HepG2 (cell line): Measurements from ENCODE around the gene INTS7.

Experiments
- CHD4 ChIP-seq: fragments of 200-600 bp; sonication (generic); IDR thresholded peaks from 2 replicates; pipeline ENCODE4 v1.7.0; 2017; ENCODE audit warnings: mild to moderate bottlenecking, low read length, borderline replicate concordance
- FOXP1 ChIP-seq, 2 experiments: fragments of 450-650 bp in 1 of 2; IDR thresholded peaks; 2 replicates each; pipeline ENCODE4 v1.6.1; 2017 to 2018; ENCODE audit warnings: antibody characterized with exemption in 1 of 2
- MXI1 ChIP-seq: IDR thresholded peaks from 3 replicates; pipeline ENCODE4 v1.6.1; 2012; ENCODE audit warnings: low read depth, low read length, inconsistent platforms, borderline replicate concordance
- NCOA5 ChIP-seq: sonication (generic); formaldehyde crosslinking; IDR thresholded peaks from 2 replicates; pipeline ENCODE4 v1.4.0; 2020; ENCODE audit warnings: missing genetic modification reagents
- NONO ChIP-seq, 2 experiments: fragments of 450-650 bp in 1 of 2; sonication (generic) in 1 of 2; formaldehyde crosslinking in 1 of 2; IDR thresholded peaks in 1 of 2; conservative IDR thresholded peaks in 1 of 2; 2 replicates each; pipeline versions ENCODE4 v1.6.1 to v1.8.0; 2017 to 2022; ENCODE audit warnings: mild to moderate bottlenecking in 1 of 2, missing genetic modification reagents in 1 of 2, moderate library complexity in 1 of 2
- THRA ChIP-seq: sonication (generic); formaldehyde crosslinking; IDR thresholded peaks from 2 replicates; pipeline ENCODE4 v1.4.0; 2020; ENCODE audit warnings: missing genetic modification reagents, borderline replicate concordance
- ZMAT3 ChIP-seq: sonication (generic); formaldehyde crosslinking; conservative IDR thresholded peaks from 2 replicates; pipeline ENCODE4 v1.7.0; 2021; ENCODE audit warnings: missing genetic modification reagents
- ZNF510 ChIP-seq: sonication (generic); formaldehyde crosslinking; IDR thresholded peaks from 2 replicates; pipeline ENCODE4 v1.4.0; 2020; ENCODE audit warnings: low read depth, mild to moderate bottlenecking, missing genetic modification reagents
- ZNF713 ChIP-seq: sonication (generic); formaldehyde crosslinking; IDR thresholded peaks from 2 replicates; pipeline ENCODE4 v1.4.0; 2020; ENCODE audit warnings: mild to moderate bottlenecking, missing genetic modification reagents
- ZNF777 ChIP-seq: sonication (generic); formaldehyde crosslinking; IDR thresholded peaks from 2 replicates; pipeline ENCODE4 v1.4.0; 2020; ENCODE audit warnings: missing genetic modification reagents
- ZNF780A ChIP-seq: sonication (generic); formaldehyde crosslinking; IDR thresholded peaks from 2 replicates; pipeline ENCODE4 v1.8.0; 2022; ENCODE audit warnings: mild to moderate bottlenecking, missing genetic modification reagents, moderate library complexity
- TF ChIP-seq, protein P1 (sequence below): sonication (generic); formaldehyde crosslinking; IDR thresholded peaks from 2 replicates; pipeline ENCODE4 v1.5.0; 2020; ENCODE audit warnings: mild to moderate bottlenecking, missing genetic modification reagents, moderate library complexity

DNA sequence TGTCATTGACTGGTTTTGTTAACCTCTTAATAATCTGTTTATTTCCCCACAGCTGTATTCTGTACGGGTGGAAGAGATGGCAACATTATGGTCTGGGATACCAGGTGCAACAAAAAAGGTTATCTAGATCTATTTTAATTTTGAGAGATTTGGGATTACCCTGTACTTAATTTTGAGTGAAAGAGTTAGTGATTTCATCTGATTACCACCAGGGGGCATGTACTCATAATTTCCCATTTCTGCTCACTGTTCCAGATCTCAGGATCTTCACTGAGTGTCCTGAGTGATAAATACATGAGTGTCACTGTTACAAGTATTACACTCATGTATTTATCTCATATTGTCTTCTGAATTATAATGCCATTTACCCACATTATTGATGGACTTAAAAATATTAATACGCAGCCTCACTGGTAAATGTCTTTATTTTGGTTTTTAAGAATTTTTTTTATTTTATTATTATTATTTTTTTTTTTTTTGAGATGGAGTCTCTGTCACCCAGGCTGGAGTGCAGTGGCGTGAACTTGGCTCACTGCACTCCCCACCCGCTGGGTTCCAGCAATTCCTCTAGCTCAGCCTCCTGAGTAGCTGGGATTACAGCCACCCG is 27.6 kb upstream of the INTS7 start:
- no peak for TF ChIP-seq THRA (CRISPR knock-in tag)
- TF ChIP-seq CHD4 = no peak
- TF ChIP-seq NCOA5 (CRISPR knock-in tag) = no peak
- TF ChIP-seq FOXP1 (IDR thresholded peaks at IDR 0.05) = no peak
- no peak for TF ChIP-seq FOXP1 (CRISPR knock-in tag; IDR thresholded peaks at IDR 0.05)
- no peak for TF ChIP-seq ZMAT3 (CRISPR knock-in tag)
- no peak for TF ChIP-seq NONO (IDR thresholded peaks at IDR 0.05)
- no peak for TF ChIP-seq NONO (CRISPR knock-in tag; conservative IDR thresholded peaks at IDR 0.05)
- TF ChIP-seq ZNF713 (CRISPR knock-in tag) = no peak
- no peak for TF ChIP-seq ZNF777 (CRISPR knock-in tag)
- TF ChIP-seq, protein P1, sequence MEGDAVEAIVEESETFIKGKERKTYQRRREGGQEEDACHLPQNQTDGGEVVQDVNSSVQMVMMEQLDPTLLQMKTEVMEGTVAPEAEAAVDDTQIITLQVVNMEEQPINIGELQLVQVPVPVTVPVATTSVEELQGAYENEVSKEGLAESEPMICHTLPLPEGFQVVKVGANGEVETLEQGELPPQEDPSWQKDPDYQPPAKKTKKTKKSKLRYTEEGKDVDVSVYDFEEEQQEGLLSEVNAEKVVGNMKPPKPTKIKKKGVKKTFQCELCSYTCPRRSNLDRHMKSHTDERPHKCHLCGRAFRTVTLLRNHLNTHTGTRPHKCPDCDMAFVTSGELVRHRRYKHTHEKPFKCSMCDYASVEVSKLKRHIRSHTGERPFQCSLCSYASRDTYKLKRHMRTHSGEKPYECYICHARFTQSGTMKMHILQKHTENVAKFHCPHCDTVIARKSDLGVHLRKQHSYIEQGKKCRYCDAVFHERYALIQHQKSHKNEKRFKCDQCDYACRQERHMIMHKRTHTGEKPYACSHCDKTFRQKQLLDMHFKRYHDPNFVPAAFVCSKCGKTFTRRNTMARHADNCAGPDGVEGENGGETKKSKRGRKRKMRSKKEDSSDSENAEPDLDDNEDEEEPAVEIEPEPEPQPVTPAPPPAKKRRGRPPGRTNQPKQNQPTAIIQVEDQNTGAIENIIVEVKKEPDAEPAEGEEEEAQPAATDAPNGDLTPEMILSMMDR = peak; percentile 68
- no peak for TF ChIP-seq MXI1
- no peak for TF ChIP-seq ZNF510 (CRISPR knock-in tag)
- no peak for TF ChIP-seq ZNF780A (CRISPR knock-in tag)
